Measurements from ENCODE around the gene TRIM48. TPM values are rescaled to one million over a fixed set of nuclear protein-coding genes. Genes with fewer than 3 reads are reported as not detected.
"Not testable (repeated sequence)": the region's sequence is repeated elsewhere in the genome, so short reads cannot be mapped to it uniquely, and the experiment has no call there.

Gene TRIM48
- total RNA-seq (2014; rRNA removed; shearing (Covaris generic)), result not detected in 2 replicates

GRCh38 chr11:55261855-55262254, at the start of gene TRIM48:
Gene TRIM48 (plus strand): TSS chr11:55262155. CDS start chr11:55262268, 113 bp downstream.
- H3K4me3 ChIP-seq (ENCODE audit: insufficient read depth, low read depth, low read length); DNase-seq; H3K27me3 ChIP-seq (ENCODE audit: control insufficient read depth, insufficient read depth, low read length); H3K36me3 ChIP-seq (replicated peaks; ENCODE audit: control insufficient read depth, insufficient read depth, low read length): not testable (repeated sequence)

- not testable (repeated sequence) for H3K4me3 ChIP-seq (ENCODE audit: insufficient read depth, low read depth, low read length); DNase-seq; H3K27me3 ChIP-seq (ENCODE audit: control insufficient read depth, insufficient read depth, low read length); H3K36me3 ChIP-seq (replicated peaks; ENCODE audit: control insufficient read depth, insufficient read depth, low read length)
Measured at GRCh38 chr11:55238316-55238715, 23.6 kb upstream of the TRIM48 start.

- DNase-seq, result no peak
- Histone ChIP-seq H3K36me3 (replicated peaks; ENCODE audit: control insufficient read depth, insufficient read depth, low read length) (no peaks in the 10 kb centered on the region), H3K27me3 (ENCODE audit: control insufficient read depth, insufficient read depth, low read length) (no peaks in the 10 kb centered on the region), H3K4me3 (ENCODE audit: insufficient read depth, low read depth, low read length) (no peak overlapping the region)
Measured at GRCh38 chr11:55263081-55263480, 1.1 kb downstream of the TRIM48 start.

Other genes with a start within 250 kb of the TRIM48 start
- not detected in 2 replicates for gene OR4A16, start 81.0 kb downstream of the TRIM48 start, total RNA-seq (2014; rRNA removed; shearing (Covaris generic))
- gene OR4A15, start 105.8 kb downstream of the TRIM48 start, total RNA-seq (2014; rRNA removed; shearing (Covaris generic)), result not detected in 2 replicates